ENCODE measurements around the gene RALGPS2.

GRCh38 chr1:178908358-178908757 lies 183.3 kb downstream of the RALGPS2 start:
- no peak for TF ChIP-seq POLR2A (IDR thresholded peaks at IDR 0.05; ENCODE audit: low read depth, low read length)
- no peak for TF ChIP-seq POLR2AphosphoS5 (IDR thresholded peaks at IDR 0.05; ENCODE audit: low read depth, low read length)
